ENCODE results near the gene CD81.

CD81 gene

GRCh38 chr11:2374456-2375201 is 2.5 kb upstream of the CD81 start:
- Histone ChIP-seq H3K4me2 (ENCODE audit: low read depth, low read length, poor library complexity, severe bottlenecking) (no peak overlapping the region), H3K9me2 (replicated peaks; ENCODE audit: insufficient read depth, low read length) (no peaks in the 10 kb centered on the region), H3K9me3 (ENCODE audit: insufficient read depth, low read length) (no peaks in the 10 kb centered on the region), H3K4me3 (ENCODE audit: insufficient read depth, low read length, poor library complexity, severe bottlenecking) (no peak overlapping the region), H2AFZ (ENCODE audit: low read depth, low read length, severe bottlenecking) (no peak overlapping the region), H3K9ac (ENCODE audit: low read length) (no peak overlapping the region), H3K27me3 (ENCODE audit: low read length) (no peaks in the 10 kb centered on the region), H3K36me3 (ENCODE audit: low read length) (no peaks in the 10 kb centered on the region), H3F3A (ENCODE audit: insufficient read depth) (no peaks in the 10 kb centered on the region), H3K79me2 (ENCODE audit: insufficient read depth, low read length) (peaks cover 21% of the 10 kb centered on the region), H3K27ac (ENCODE audit: low read depth, low read length) (no peak overlapping the region), H4K20me1 (ENCODE audit: low read depth, low read length) (peaks cover 12% of the 10 kb centered on the region)
- TF ChIP-seq EZH2phosphoT487 (conservative IDR thresholded peaks at IDR 0.05; ENCODE audit: low read length) (no peak), CTCF (IDR thresholded peaks at IDR 0.05; ENCODE audit: insufficient read depth, low read length, poor library complexity, severe bottlenecking) (no peak)

GRCh38 chr11:2375341-2375853 is 1.7 kb upstream of the CD81 start:
- H3K9me3 ChIP-seq (ENCODE audit: insufficient read depth, low read length), result no peaks in the 10 kb centered on the region
- H3K9me2 ChIP-seq (replicated peaks; ENCODE audit: insufficient read depth, low read length), result no peaks in the 10 kb centered on the region
- no peak overlapping the region for H3K9ac ChIP-seq (ENCODE audit: low read length)
- no peaks in the 10 kb centered on the region for H3F3A ChIP-seq (ENCODE audit: insufficient read depth)
- H4K20me1 ChIP-seq (ENCODE audit: low read depth, low read length), result peaks cover 18% of the 10 kb centered on the region
- no peak overlapping the region for H3K27ac ChIP-seq (ENCODE audit: low read depth, low read length)
- no peak overlapping the region for H3K4me3 ChIP-seq (ENCODE audit: insufficient read depth, low read length, poor library complexity, severe bottlenecking)
- H3K4me2 ChIP-seq (ENCODE audit: low read depth, low read length, poor library complexity, severe bottlenecking), result no peak overlapping the region
- H3K27me3 ChIP-seq (ENCODE audit: low read length), result no peaks in the 10 kb centered on the region
- peaks cover 29% of the 10 kb centered on the region for H3K79me2 ChIP-seq (ENCODE audit: insufficient read depth, low read length)
- TF ChIP-seq EZH2phosphoT487 (conservative IDR thresholded peaks at IDR 0.05; ENCODE audit: low read length) (no peak), CTCF (IDR thresholded peaks at IDR 0.05; ENCODE audit: insufficient read depth, low read length, poor library complexity, severe bottlenecking) (no peak)
- H3K36me3 ChIP-seq (ENCODE audit: low read length), result no peaks in the 10 kb centered on the region
- no peak overlapping the region for H2AFZ ChIP-seq (ENCODE audit: low read depth, low read length, severe bottlenecking)

GRCh38 chr11:2375964-2376551 is 1.1 kb upstream of the CD81 start:
- no peaks in the 10 kb centered on the region for H3K36me3 ChIP-seq (ENCODE audit: low read length)
- H3K4me2 ChIP-seq (ENCODE audit: low read depth, low read length, poor library complexity, severe bottlenecking), result no peak overlapping the region
- H3K27ac ChIP-seq (ENCODE audit: low read depth, low read length), result no peak overlapping the region
- H2AFZ ChIP-seq (ENCODE audit: low read depth, low read length, severe bottlenecking), result no peak overlapping the region
- no peak overlapping the region for H3K4me3 ChIP-seq (ENCODE audit: insufficient read depth, low read length, poor library complexity, severe bottlenecking)
- peaks cover 21% of the 10 kb centered on the region for H4K20me1 ChIP-seq (ENCODE audit: low read depth, low read length)
- 0 out of 2 replicates have a peak, but pooled peaks cover 3% of the 10 kb centered on the region for H3F3A ChIP-seq (ENCODE audit: insufficient read depth)
- H3K27me3 ChIP-seq (ENCODE audit: low read length), result no peaks in the 10 kb centered on the region
- no peaks in the 10 kb centered on the region for H3K9me3 ChIP-seq (ENCODE audit: insufficient read depth, low read length)
- TF ChIP-seq CTCF (IDR thresholded peaks at IDR 0.05; ENCODE audit: insufficient read depth, low read length, poor library complexity, severe bottlenecking) (no peak), EZH2phosphoT487 (conservative IDR thresholded peaks at IDR 0.05; ENCODE audit: low read length) (no peak)
- peaks cover 36% of the 10 kb centered on the region for H3K79me2 ChIP-seq (ENCODE audit: insufficient read depth, low read length)
- no peaks in the 10 kb centered on the region for H3K9me2 ChIP-seq (replicated peaks; ENCODE audit: insufficient read depth, low read length)
- no peak overlapping the region for H3K9ac ChIP-seq (ENCODE audit: low read length)

All from SU-DHL-6 (cell line).